HCT116 (cell line): Measurements from ENCODE around the gene CACNA1S. TPM values are rescaled to one million over a fixed set of nuclear protein-coding genes. Genes with fewer than 3 reads are reported as not detected.

Experiments used
- ATAC-seq: fragments of 200-7000 bp; cut with Tn5 transposase; 2 replicates; pipeline ENCODE4 v1.9.1; 2020; ENCODE audit warnings: mild to moderate bottlenecking, moderate library complexity
- BruUV-seq: library from RNA; stranded (reverse); fragments of 400-500 nt; replicated peaks from 2 replicates; lab custom pipeline; 2021; lab: Mats Ljungman, UMichigan
- CTCF ChIA-PET: fragments of 300-600 bp; sonication (Branson Sonifier 250); formaldehyde crosslinking; loops from one replicate; lab custom pipeline; 2021; ENCODE audit warnings: antibody characterized with exemption; lab: Charles Lee
- POLR2A ChIA-PET: fragments of 300-600, 350-600 bp; sonication (Branson Sonifier 250); formaldehyde crosslinking; loops from one replicate; lab custom pipeline; 2021; ENCODE audit warnings: antibody characterized with exemption; lab: Charles Lee
- RAD21 ChIA-PET, 2 experiments: fragments of 300-600 bp; sonication (Branson Sonifier 250); formaldehyde crosslinking; loops; one replicate each; lab custom pipeline; 2023; ENCODE audit warnings: low total read pairs in 2 of 2; ENCODE audit not compliant: uncharacterized antibody in 2 of 2, unreplicated experiment in 2 of 2, low non-redundant PET in 1 of 2; lab: Charles Lee
- DNase-seq: peaks from one replicate; pipeline ENCODE4 v3.0.0-alpha.2; 2010; ENCODE audit warnings: low read depth, low spot score
- H2AFZ ChIP-seq: fragments of 200-600 bp; shearing (Covaris generic), sonication (generic); 2 replicates; pipeline ENCODE4 v1.6.1; 2017; ENCODE audit warnings: low read depth, mixed run types, mixed read lengths, antibody characterized with exemption, low read length; ENCODE audit not compliant: poor library complexity, severe bottlenecking
- H3K27ac ChIP-seq: 2 replicates; pipeline ENCODE4 v1.5.1; 2012; ENCODE audit warnings: low read depth, low read length
- H3K27me3 ChIP-seq: fragments of 200-600 bp; sonication (generic); 2 replicates; pipeline ENCODE4 v1.6.1; 2016; ENCODE audit warnings: mixed run types, low read length, mixed read lengths; ENCODE audit not compliant: insufficient read depth
- H3K36me3 ChIP-seq, 2 experiments: fragments of 200-500 bp in 1 of 2; fragments of 200-600 bp in 1 of 2; sonication (Bioruptor generic) in 1 of 2; sonication (generic) in 1 of 2; 2 replicates each; pipeline versions ENCODE4 v1.5.1 to v1.6.1; 2014 to 2016; ENCODE audit warnings: low read length in 2 of 2, inconsistent platforms in 1 of 2, mixed read lengths in 1 of 2, mixed run types in 1 of 2; ENCODE audit not compliant: insufficient read depth in 2 of 2, control insufficient read depth in 1 of 2
- H3K4me1 ChIP-seq, 2 experiments: fragments of 200-600 bp in 1 of 2; sonication (generic) in 1 of 2; 2 replicates each; pipeline versions ENCODE4 v1.5.1 to v1.6.1; 2012 to 2017; ENCODE audit warnings: low read length in 2 of 2, inconsistent platforms in 1 of 2, mild to moderate bottlenecking in 1 of 2, mixed read lengths in 1 of 2, mixed run types in 1 of 2, moderate library complexity in 1 of 2; ENCODE audit not compliant: insufficient read depth in 2 of 2, control insufficient read depth in 1 of 2
- H3K4me2 ChIP-seq: fragments of 200-600 bp; sonication (generic); 2 replicates; pipeline ENCODE4 v1.6.1; 2017; ENCODE audit warnings: mixed run types, low read length, mixed read lengths
- H3K4me3 ChIP-seq, 2 experiments: fragments of 200-600 bp in 1 of 2; sonication (generic) in 1 of 2; replicated peaks in 1 of 2; 2 replicates each; pipeline ENCODE4 v1.5.1; 2011 to 2016; ENCODE audit warnings: low read length in 2 of 2, control low read depth in 1 of 2, low read depth in 1 of 2, mild to moderate bottlenecking in 1 of 2, mixed read lengths in 1 of 2, mixed run types in 1 of 2
- H3K79me2 ChIP-seq: fragments of 200-600 bp; sonication (generic); 2 replicates; pipeline ENCODE4 v1.6.1; 2017; ENCODE audit warnings: mild to moderate bottlenecking, mixed run types, low read length, moderate library complexity, mixed read lengths; ENCODE audit not compliant: insufficient read depth
- H3K9ac ChIP-seq: fragments of 200-600 bp; sonication (generic); 2 replicates; pipeline ENCODE4 v1.6.1; 2016; ENCODE audit warnings: low read length, mixed read lengths
- H3K9me2 ChIP-seq: fragments of 200-600 bp; sonication (generic), shearing (Covaris generic); 2 replicates; pipeline ENCODE4 v1.6.1; 2017; ENCODE audit warnings: mixed run types, mild to moderate bottlenecking, moderate library complexity; ENCODE audit not compliant: insufficient read depth
- H3K9me3 ChIP-seq, 2 experiments: fragments of 200-500 bp in 1 of 2; fragments of 200-600 bp in 1 of 2; sonication (Bioruptor generic) in 1 of 2; sonication (generic) in 1 of 2; 2 replicates each; pipeline ENCODE4 v1.6.1; 2014 to 2017; ENCODE audit warnings: low read length in 2 of 2, mixed read lengths in 2 of 2, inconsistent platforms in 1 of 2, low read depth in 1 of 2, mild to moderate bottlenecking in 1 of 2, mixed run types in 1 of 2, moderate library complexity in 1 of 2; ENCODE audit not compliant: control insufficient read depth in 1 of 2, insufficient read depth in 1 of 2
- H4K20me1 ChIP-seq: fragments of 200-600 bp; sonication (generic), shearing (Covaris generic); 2 replicates; pipeline ENCODE4 v1.6.1; 2017; ENCODE audit warnings: mixed run types, mild to moderate bottlenecking, moderate library complexity; ENCODE audit not compliant: insufficient read depth
- ATF3 ChIP-seq: IDR thresholded peaks from 2 replicates; pipeline ENCODE4 v1.6.1; 2012
- CBX3 ChIP-seq: IDR thresholded peaks from 2 replicates; pipeline ENCODE4 v1.6.1; 2012; ENCODE audit warnings: low read depth
- CEBPB ChIP-seq: IDR thresholded peaks from 2 replicates; pipeline ENCODE4 v1.6.1; 2012; ENCODE audit warnings: low read depth
- EGR1 ChIP-seq: IDR thresholded peaks from 2 replicates; pipeline ENCODE4 v1.6.1; 2012; ENCODE audit warnings: low read depth
- ELF1 ChIP-seq: IDR thresholded peaks from 2 replicates; pipeline ENCODE4 v1.6.1; 2012; ENCODE audit warnings: low read depth, borderline replicate concordance
- EZH2 ChIP-seq: fragments of 200-600 bp; sonication (generic); IDR thresholded peaks from 2 replicates; pipeline ENCODE4 v1.6.1; 2017; ENCODE audit warnings: antibody characterized with exemption, mixed run types
- FOSL1 ChIP-seq: IDR thresholded peaks from 2 replicates; pipeline ENCODE4 v1.6.1; 2012; ENCODE audit warnings: low read depth
- POLR2AphosphoS5 ChIP-seq: IDR thresholded peaks from 2 replicates; pipeline ENCODE4 v1.6.1; 2011; ENCODE audit warnings: mild to moderate bottlenecking, low read depth, low read length, moderate library complexity
- RAD21 ChIP-seq: IDR thresholded peaks from 2 replicates; pipeline ENCODE4 v1.6.1; 2012; ENCODE audit warnings: low read depth, mild to moderate bottlenecking
- SIN3A ChIP-seq: IDR thresholded peaks from 2 replicates; pipeline ENCODE4 v1.6.1; 2012; ENCODE audit warnings: low read depth
- SP1 ChIP-seq: IDR thresholded peaks from 2 replicates; pipeline ENCODE4 v1.6.1; 2012; ENCODE audit warnings: low read depth
- SRF ChIP-seq: IDR thresholded peaks from 2 replicates; pipeline ENCODE4 v1.6.1; 2012; ENCODE audit warnings: low read depth
- ZBTB33 ChIP-seq: IDR thresholded peaks from 2 replicates; pipeline ENCODE4 v1.6.1; 2011; ENCODE audit warnings: mild to moderate bottlenecking, low read length, moderate library complexity; ENCODE audit not compliant: insufficient replicate concordance; ENCODE audit errors: extremely low read depth
- ZFX ChIP-seq: fragments of 450-650 bp; IDR thresholded peaks from 2 replicates; pipeline ENCODE4 v1.6.1; 2017
- intact Hi-C: fragments of 100-400 bp; cut with micrococcal nuclease; formaldehyde crosslinking; loops from 2 replicates; pipeline ENCODE4 v1.10.0; 2022
- total RNA-seq: library from RNA; stranded (reverse); gene quantifications from one replicate; pipeline ENCODE4 v1.2.1, GENCODE V29; 2021; ENCODE audit not compliant: unreplicated experiment
- TF ChIP-seq, protein P1 (sequence below): IDR thresholded peaks from 2 replicates; pipeline ENCODE4 v1.6.1; 2012
- TF ChIP-seq, protein P2 (sequence below), 3 experiments: fragments of 200-600 bp in 1 of 3; sonication (generic) in 1 of 3; IDR thresholded peaks in 2 of 3; conservative IDR thresholded peaks in 1 of 3; 2 replicates each; pipeline ENCODE4 v1.5.1; 2012 to 2017; ENCODE audit warnings: low read depth in 2 of 3, low read length in 2 of 3, antibody characterized with exemption in 1 of 3, borderline replicate concordance in 1 of 3, control low read depth in 1 of 3, mild to moderate bottlenecking in 1 of 3, mixed read lengths in 1 of 3, mixed run types in 1 of 3, moderate library complexity in 1 of 3; ENCODE audit not compliant: insufficient read depth in 1 of 3

The CACNA1S gene
- total RNA-seq, 1 experiment from 2014 or later = not detected

- TF ChIP-seq, protein P1, sequence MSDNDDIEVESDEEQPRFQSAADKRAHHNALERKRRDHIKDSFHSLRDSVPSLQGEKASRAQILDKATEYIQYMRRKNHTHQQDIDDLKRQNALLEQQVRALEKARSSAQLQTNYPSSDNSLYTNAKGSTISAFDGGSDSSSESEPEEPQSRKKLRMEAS = no peak
- TF ChIP-seq FOSL1 = no peak
- TF ChIP-seq SRF = no peak
- TF ChIP-seq RAD21 = no peak
- TF ChIP-seq CBX3 = no peak
- TF ChIP-seq, all 23 proteins: peak for 0
These were observed 6.5 kb downstream of the CACNA1S start (continued) for GRCh38 chr1:201105688-201106087.

GRCh38 chr1:201104141-201104540, 8.1 kb downstream of the CACNA1S start:
- no peaks in the 10 kb centered on the region for H3K9me2 ChIP-seq
- H3K27me3 ChIP-seq = no peaks in the 10 kb centered on the region
- no peak overlapping the region for H3K4me3 ChIP-seq
- no peak for TF ChIP-seq SP1
- TF ChIP-seq ZFX = no peak
- no peak for TF ChIP-seq SIN3A
- no peak for TF ChIP-seq CEBPB
- no peak for TF ChIP-seq ATF3
- no peak for TF ChIP-seq CBX3
- no peak for TF ChIP-seq SRF
- no peak for TF ChIP-seq EGR1
- no peak for TF ChIP-seq EZH2
- no peak for TF ChIP-seq POLR2AphosphoS5
- TF ChIP-seq RAD21 = no peak
- TF ChIP-seq ELF1 = no peak
- TF ChIP-seq, protein P2, sequence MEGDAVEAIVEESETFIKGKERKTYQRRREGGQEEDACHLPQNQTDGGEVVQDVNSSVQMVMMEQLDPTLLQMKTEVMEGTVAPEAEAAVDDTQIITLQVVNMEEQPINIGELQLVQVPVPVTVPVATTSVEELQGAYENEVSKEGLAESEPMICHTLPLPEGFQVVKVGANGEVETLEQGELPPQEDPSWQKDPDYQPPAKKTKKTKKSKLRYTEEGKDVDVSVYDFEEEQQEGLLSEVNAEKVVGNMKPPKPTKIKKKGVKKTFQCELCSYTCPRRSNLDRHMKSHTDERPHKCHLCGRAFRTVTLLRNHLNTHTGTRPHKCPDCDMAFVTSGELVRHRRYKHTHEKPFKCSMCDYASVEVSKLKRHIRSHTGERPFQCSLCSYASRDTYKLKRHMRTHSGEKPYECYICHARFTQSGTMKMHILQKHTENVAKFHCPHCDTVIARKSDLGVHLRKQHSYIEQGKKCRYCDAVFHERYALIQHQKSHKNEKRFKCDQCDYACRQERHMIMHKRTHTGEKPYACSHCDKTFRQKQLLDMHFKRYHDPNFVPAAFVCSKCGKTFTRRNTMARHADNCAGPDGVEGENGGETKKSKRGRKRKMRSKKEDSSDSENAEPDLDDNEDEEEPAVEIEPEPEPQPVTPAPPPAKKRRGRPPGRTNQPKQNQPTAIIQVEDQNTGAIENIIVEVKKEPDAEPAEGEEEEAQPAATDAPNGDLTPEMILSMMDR (IDR thresholded peaks at IDR 0.05 in 2 of 3, conservative IDR thresholded peaks at IDR 0.05 in 1 of 3; ENCODE audit: borderline replicate concordance in 1 of 3, insufficient read depth in 1 of 3, low read depth in 2 of 3, low read length in 2 of 3) = no peak
- no peak for TF ChIP-seq ZBTB33
- H3K36me3 ChIP-seq = no peaks in the 10 kb centered on the region
- H2AFZ ChIP-seq = no peak overlapping the region
- no peak overlapping the region for H3K9ac ChIP-seq
- no peaks in the 10 kb centered on the region for H3K79me2 ChIP-seq
- ChIA-PET CTCF (interaction anchor here (1.6 kb wide), 1 partner anchor 126 kb away, joined by 3 read pairs; no protein-coding TSS in a partner anchor), POLR2A (no interaction called here), RAD21 (no interaction called here)
- H3K27ac ChIP-seq = no peak overlapping the region
- intact Hi-C loops = no loop called here
- DNase-seq (no peak), ATAC-seq (no peak)
- no peak overlapping the region for H3K4me2 ChIP-seq
- H4K20me1 ChIP-seq = no peaks in the 10 kb centered on the region
- no peaks in the 10 kb centered on the region for H3K9me3 ChIP-seq
- no peaks in the 10 kb centered on the region for H3K4me1 ChIP-seq
- BruUV-seq = no TSS peak
